ENCODE results near the gene PRPF6. TPM values are rescaled to one million over a fixed set of nuclear protein-coding genes. Genes with fewer than 3 reads are reported as not detected.

The PRPF6 gene
- total RNA-seq, 1 donor from 2014 or later: 57.2 TPM

DNA sequence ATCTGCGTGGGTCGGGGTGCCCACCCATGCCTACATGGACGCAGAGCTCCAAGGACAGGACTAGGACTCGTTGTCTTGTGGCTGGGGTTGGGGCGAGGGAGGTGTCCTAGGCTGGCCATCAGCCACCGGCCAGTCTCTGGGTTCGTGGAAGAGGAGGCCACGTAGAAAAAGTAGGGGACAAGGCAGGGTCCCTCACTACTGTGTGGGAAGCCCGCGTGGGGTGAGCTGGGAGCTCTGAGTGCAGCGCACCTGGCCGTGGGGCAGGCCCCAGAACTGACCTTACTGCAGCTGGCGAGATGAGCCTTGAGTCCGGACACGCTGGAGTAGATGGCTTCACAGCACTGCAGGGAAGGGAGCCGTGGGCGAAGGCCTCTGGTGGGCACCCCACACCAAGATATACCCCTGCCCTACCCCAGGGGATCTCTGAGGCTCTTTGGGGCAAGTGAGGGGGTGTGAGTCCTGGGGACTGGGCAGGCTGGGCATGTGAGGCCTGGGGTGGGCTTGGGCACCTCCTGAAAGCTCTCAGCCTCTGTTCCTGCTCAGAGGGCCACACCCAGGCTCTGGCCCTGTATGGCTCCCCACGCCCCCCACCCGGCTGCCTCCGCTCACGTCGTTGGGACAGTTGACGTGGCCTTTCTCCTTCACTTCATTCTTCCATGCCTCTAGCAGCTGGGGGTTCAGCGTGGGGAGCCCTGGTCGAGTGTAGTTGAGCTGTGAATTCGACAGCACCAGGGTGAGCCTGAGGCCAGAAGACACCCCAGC is 19.1 kb upstream of the PRPF6 start:
- H3K36me3 ChIP-seq: peaks cover 47% of the 10 kb centered on the region
- H3K27ac ChIP-seq: no peak overlapping the region
- H3K4me1 ChIP-seq: peaks cover 10% of the 10 kb centered on the region
- H3K9me3 ChIP-seq: no peaks in the 10 kb centered on the region
- no peak overlapping the region for H3K4me3 ChIP-seq
- ATAC-seq (no peak), DNase-seq (no peak)
- intact Hi-C loops (cut with DNase I): no loop called here
- TF ChIP-seq, protein P1, sequence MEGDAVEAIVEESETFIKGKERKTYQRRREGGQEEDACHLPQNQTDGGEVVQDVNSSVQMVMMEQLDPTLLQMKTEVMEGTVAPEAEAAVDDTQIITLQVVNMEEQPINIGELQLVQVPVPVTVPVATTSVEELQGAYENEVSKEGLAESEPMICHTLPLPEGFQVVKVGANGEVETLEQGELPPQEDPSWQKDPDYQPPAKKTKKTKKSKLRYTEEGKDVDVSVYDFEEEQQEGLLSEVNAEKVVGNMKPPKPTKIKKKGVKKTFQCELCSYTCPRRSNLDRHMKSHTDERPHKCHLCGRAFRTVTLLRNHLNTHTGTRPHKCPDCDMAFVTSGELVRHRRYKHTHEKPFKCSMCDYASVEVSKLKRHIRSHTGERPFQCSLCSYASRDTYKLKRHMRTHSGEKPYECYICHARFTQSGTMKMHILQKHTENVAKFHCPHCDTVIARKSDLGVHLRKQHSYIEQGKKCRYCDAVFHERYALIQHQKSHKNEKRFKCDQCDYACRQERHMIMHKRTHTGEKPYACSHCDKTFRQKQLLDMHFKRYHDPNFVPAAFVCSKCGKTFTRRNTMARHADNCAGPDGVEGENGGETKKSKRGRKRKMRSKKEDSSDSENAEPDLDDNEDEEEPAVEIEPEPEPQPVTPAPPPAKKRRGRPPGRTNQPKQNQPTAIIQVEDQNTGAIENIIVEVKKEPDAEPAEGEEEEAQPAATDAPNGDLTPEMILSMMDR (IDR thresholded peaks at IDR 0.05): no peak
- H3K27me3 ChIP-seq (ENCODE audit: low read depth): no peaks in the 10 kb centered on the region

DNA sequence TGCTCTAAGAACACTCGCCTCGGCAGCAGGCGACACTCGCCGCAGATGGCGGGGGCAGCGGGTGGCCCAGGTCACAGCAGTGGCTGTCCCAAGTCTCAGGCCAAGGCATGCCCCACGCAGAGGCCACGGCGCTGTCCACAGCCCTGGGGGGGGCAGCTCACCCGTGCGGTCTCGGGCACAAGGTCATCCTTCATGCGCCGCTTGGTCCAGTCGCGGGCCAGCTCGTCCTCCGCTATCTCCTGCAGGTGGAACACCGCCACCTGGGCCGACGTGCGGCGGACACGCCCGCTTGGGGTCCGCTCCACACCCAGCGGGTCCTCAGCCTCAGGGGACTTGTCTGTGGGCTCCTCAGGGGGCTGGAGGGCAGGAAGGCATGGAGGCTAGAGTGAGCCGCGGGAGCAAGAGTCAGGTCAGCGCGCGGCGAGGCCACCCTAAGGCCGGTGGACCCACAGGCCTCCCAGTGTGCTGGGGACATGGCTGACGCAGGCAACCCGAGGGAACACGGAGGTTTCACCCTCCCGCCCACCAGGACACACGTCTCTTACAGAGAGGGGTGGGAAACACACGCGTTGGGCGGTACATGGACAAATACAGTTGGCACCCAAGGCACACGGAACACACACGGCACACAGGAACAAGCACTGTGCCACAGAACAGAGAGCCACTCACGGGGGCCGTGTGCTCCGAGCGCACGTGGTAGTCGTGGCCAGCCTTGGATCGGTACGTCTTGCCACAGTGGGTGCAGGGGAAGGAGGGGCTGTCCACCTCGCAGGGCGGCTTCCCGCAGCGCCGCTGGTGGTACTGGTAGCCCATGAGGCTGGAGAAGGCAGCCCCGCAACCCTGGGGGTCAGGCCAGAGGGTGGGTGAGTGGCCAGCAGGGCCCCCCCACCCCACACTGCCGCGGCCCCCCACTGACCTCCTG is 18.2 kb upstream of the PRPF6 start:
- DNase-seq (no peak), ATAC-seq (peak in 1 of 2 donors; percentile 4)
- Histone ChIP-seq H3K27me3 (ENCODE audit: low read depth) (no peaks in the 10 kb centered on the region), H3K36me3 (peaks cover 55% of the 10 kb centered on the region), H3K4me3 (no peak overlapping the region), H3K4me1 (peaks cover 3% of the 10 kb centered on the region), H3K9me3 (no peaks in the 10 kb centered on the region), H3K27ac (no peak overlapping the region)
- TF ChIP-seq, protein P1 (IDR thresholded peaks at IDR 0.05): no peak
- intact Hi-C loops (cut with DNase I): no loop called here

DNA sequence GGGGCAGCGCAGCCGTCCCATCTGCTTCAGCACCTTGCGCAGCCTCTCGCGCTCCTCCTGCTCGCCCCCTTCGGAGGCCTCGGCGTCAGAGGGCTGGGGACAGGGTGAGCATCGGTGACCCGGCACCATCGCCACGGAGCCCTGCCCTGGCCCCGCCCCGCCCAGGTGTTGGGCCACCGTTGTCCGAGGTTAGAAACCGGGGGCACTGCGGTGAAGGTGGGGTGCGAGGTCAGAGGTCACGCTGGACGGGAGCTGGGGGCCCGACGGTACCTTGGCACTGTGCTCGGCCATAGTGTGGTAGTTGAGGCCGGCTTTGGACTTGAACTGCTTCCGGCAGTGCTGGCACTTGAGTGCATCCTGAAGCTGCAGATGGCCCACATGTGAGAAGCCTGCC is 17.6 kb upstream of the PRPF6 start:
- TF ChIP-seq, protein P1 (IDR thresholded peaks at IDR 0.05): no peak
- ATAC-seq (peak; percentile 3 to 6), DNase-seq (no peak)
- Histone ChIP-seq H3K4me1 (peaks cover under 1% of the 10 kb centered on the region), H3K36me3 (peaks cover 62% of the 10 kb centered on the region), H3K4me3 (no peak overlapping the region), H3K27ac (no peak overlapping the region), H3K27me3 (ENCODE audit: low read depth) (no peaks in the 10 kb centered on the region), H3K9me3 (no peaks in the 10 kb centered on the region)
- intact Hi-C loops (cut with DNase I): no loop called here

DNA sequence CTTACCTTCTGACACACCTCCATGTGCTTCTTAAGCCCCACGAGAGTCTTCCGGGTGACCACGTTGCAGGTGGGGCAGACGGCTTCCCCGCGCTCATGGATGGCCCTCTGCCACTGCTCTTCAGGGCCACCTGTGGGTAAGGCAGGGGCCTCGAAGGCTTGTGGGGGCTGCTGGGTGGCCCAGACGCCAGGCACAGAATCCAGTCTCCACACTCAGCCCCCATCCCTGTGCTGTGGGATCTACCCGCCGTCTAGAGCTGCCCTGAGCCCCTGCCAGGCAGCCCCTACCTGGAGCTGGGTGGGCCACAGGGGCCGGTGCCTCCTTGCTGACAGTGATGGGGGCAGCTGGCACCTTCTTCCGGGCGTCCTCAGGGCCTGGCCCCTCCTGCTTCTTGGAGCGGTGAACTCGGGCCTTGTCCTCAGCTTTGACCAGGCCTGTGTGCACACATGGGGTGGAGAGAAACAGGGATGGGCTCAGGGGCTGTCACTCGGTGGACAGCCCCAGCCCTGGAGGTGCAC is 17.1 kb upstream of the PRPF6 start:
- DNase-seq: no peak
- H3K9me3 ChIP-seq: no peaks in the 10 kb centered on the region
- H3K27me3 ChIP-seq (ENCODE audit: low read depth): no peaks in the 10 kb centered on the region
- intact Hi-C loops (cut with DNase I): no loop called here
- peaks cover 6% of the 10 kb centered on the region for H3K4me1 ChIP-seq
- H3K36me3 ChIP-seq: peaks cover 63% of the 10 kb centered on the region
- TF ChIP-seq, protein P1 (IDR thresholded peaks at IDR 0.05): no peak
- H3K27ac ChIP-seq: no peak overlapping the region
- H3K4me3 ChIP-seq: no peak overlapping the region
- ATAC-seq: peak in 1 of 2 donors; percentile 2

DNA sequence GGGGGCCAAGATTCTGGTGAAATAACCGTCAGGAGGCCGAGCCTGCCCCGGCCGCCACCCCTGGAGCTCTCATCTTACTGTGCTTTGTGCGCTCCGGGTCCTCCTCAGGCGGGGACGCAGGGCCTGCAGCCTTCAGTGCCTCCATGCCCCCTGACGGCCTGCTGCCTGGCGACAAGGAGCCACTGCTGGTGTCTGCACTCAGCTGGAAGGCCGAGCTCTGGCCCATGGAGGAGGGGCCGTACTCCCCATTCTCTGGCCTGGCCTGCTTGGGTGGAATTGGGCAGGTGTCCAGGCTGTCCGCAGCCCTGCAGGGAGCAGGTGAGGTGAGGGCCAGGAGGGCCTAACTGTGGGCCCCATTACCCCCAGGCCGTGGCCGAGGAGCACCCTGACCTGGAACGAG is 16.5 kb upstream of the PRPF6 start:
- intact Hi-C loops (cut with DNase I): no loop called here
- Histone ChIP-seq H3K27me3 (ENCODE audit: low read depth) (no peaks in the 10 kb centered on the region), H3K9me3 (no peaks in the 10 kb centered on the region), H3K27ac (no peak overlapping the region), H3K4me3 (no peak overlapping the region), H3K36me3 (peaks cover 63% of the 10 kb centered on the region), H3K4me1 (peaks cover 9% of the 10 kb centered on the region)
- TF ChIP-seq, protein P1 (IDR thresholded peaks at IDR 0.05): no peak
- ATAC-seq: no peak
- DNase-seq: no peak

Measured in lower lobe of right lung (tissue), 2 donors.